ENCODE results near the gene THSD7B.
"Not testable (repeated sequence)": the region's sequence is repeated elsewhere in the genome, so short reads cannot be mapped to it uniquely, and the experiment has no call there.

THSD7B gene

DNA sequence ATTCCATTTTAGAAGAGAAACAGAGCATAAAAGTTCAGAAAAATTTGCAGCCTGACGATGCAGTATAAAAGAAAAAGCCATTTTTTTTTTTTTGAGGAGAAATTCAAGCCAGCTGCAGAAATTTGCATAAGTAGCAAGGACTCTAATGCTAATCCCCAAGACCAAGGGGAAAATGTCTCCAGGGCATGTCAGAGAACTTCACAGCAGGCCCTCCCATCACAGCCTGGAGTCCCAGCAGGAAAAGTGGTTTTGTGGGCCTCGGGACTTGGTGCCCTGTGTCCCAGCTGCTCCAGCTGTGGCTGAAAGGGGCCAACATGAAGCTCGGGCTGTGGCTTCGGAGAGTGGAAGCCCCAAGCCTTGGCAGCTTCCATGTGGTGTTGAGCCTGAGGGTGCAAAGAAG lies 873.6 kb downstream of the THSD7B start:
- no peak for DNase-seq

- no peak for DNase-seq
Measured at GRCh38 chr2:137644731-137645130, 879.4 kb downstream of the THSD7B start.

DNA sequence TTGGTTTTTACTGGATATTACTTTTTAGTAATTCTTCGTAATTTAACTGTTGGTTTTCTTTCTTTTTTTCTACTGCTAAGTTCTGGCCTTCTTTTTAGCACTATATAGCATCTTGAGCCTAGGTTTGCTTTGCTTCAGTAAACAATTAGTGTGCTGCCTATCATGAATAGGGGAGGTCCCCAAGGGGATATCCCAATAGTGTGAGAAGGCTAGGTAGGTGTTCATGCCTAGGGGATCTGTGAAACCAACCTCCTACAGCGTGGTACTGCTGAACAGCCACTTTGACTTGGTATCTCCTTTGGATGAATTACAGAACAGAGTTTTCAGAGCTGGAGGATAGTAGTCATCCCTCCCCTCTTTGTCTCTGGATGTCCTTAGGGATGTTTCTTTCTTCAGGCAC lies 888.7 kb downstream of the THSD7B start:
- DNase-seq, result no peak

DNA sequence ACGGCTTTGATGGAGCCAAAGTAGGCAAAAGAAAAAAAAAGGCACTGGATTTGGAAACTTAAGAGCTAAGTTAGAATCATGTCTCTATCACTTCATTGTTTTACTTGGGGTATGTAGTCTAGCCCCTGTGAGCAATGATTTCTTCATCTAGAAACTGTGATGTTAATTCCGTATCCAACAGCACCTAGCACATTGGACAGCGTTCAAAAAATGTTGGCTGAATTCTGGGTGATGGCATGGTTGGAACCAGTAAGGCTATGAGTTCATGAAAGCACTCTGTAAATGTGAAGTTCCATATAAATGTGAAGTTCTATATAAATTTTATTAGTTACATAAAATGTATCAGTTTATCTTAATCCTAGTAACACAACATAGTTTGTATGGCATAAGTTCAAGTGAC lies 890.5 kb downstream of the THSD7B start:
- DNase-seq, result no peak

- no peak for DNase-seq
Measured at GRCh38 chr2:137658433-137658832, 893.1 kb downstream of the THSD7B start.

- DNase-seq, result no peak
Measured at GRCh38 chr2:137659616-137660015, 894.3 kb downstream of the THSD7B start.

GRCh38 chr2:137670111-137670510 lies 904.8 kb downstream of the THSD7B start:
- no peak for DNase-seq

GRCh38 chr2:137672989-137673552 lies 907.7 kb downstream of the THSD7B start:
- no peak for DNase-seq

- DNase-seq, result no peak
Measured at GRCh38 chr2:137674991-137675390, 909.6 kb downstream of the THSD7B start.

DNA sequence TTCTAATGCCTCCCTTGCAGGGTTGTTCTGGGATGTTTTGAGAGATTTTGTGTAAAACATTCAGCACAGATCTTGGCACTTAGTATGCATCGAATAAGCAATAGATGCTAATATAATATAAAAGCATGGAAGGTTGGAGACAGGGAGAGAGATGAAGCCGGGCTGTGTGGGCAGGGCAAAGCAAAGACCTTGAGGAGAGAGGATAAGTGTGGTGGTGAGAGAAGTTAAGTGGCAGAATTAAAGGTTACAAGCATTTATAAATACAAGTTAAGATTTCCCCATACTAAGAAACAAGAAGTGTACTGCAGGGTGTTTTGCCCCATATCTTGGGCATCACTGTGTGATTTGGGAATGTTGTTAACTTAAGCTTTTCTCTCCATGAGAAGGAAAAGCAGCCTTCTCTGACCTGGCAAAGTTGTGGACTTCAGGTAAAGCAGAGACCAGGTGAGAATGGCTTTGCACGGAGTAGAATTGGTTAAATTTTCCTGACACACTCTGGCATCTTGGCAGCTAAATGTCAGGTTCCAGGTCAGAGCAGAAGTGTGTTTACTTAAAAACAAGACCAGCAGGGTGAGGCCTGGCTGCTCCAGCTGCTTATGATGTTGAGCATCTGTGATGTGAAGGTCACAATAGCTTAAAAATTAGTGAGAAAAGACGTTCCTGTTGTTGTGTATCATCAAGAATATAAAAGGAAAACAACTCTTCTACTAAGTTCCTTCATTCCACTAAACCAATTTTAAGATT lies 910.4 kb downstream of the THSD7B start:
- no peak for DNase-seq

- DNase-seq, result no peak
Measured at GRCh38 chr2:137676346-137676745, 911.0 kb downstream of the THSD7B start.

DNA sequence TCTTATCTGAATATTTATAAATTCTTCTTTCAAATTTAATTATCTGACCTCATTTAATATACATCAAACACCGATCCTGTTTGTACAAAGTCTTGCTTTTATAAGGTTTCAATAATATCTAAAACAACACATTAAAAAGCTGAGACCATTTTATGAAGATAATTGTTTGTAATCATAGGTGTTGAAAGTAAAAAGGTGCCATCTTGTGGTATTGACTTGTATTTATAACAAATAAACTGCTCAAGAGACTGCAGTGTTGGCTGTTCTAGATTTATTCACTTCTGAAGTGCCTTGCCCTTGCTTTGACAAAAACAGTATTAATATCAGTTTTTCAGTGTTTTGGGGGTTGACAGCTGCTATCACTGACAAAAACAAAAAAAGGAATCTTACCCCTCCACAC lies 912.1 kb downstream of the THSD7B start:
- no peak for DNase-seq

DNA sequence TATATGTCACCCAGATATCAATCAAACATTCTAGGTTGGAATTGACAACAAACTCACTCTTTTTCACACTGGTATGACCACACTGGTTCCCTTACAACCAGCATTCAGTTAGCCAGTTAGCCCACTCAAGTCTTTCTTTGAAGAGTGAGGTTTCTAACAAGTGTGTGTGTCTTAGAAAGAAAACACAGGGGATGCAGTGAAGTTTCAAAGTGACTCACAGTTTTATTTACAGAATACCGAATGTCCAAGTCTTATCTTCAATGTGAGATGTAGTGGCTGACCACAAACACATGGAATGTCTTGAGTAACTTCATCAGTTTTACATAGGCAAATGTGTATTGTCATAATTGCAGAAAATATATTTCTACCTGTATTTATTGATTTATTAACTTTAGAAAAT lies 924.2 kb downstream of the THSD7B start:
- DNase-seq, result no peak

GRCh38 chr2:137693534-137693933 lies 928.2 kb downstream of the THSD7B start:
- no peak for DNase-seq

DNA sequence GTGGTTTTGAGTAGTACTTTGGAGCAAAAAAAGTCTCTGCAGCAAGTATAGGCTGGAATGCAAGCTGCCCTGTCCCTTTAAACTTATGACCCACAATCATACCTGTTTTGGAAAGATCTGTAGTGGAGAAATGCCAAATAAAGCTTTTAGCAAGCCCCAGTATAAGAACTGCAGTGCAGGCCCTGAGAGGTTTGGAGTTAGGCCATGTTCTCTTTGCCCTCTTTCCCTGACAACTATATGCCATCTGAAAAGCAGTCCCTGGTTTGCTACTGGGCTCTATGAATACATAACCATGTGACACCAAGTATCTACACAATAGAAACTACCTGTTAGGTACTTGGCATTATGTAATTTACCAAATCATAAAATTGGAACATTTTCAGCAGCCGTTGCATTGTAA lies 931.6 kb downstream of the THSD7B start:
- no peak for DNase-seq

GRCh38 chr2:137700250-137700649 lies 934.9 kb downstream of the THSD7B start:
- not testable (repeated sequence) for DNase-seq

GRCh38 chr2:137700681-137701080 lies 935.3 kb downstream of the THSD7B start:
- DNase-seq, result no peak

GRCh38 chr2:137705296-137705695 lies 940.0 kb downstream of the THSD7B start:
- DNase-seq, result no peak

- no peak for DNase-seq
Measured at GRCh38 chr2:137706786-137707613, 941.7 kb downstream of the THSD7B start.

- no peak for DNase-seq
Measured at GRCh38 chr2:137708311-137708710, 943.0 kb downstream of the THSD7B start.

- no peak for DNase-seq
Measured at GRCh38 chr2:137715731-137716191, 950.4 kb downstream of the THSD7B start.

GRCh38 chr2:137718786-137719185 lies 953.4 kb downstream of the THSD7B start:
- DNase-seq, result no peak

DNA sequence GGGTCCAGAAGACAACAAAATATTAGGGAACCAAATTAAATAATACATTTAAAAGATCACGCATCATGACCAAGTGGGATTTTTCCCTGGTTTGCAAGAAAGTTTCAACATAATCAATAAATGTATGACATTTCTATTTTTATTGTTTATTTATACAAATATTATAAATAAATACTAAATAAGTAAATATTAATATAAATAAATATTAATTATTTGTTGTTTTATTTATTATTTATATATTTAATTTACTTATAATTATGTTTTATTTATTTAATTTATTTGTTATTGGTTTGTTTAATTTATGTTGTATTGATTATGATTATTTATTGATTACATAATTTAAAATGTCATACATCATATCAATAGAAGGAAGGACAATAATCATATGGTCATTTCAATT lies 956.4 kb downstream of the THSD7B start:
- DNase-seq, result no peak

DNA sequence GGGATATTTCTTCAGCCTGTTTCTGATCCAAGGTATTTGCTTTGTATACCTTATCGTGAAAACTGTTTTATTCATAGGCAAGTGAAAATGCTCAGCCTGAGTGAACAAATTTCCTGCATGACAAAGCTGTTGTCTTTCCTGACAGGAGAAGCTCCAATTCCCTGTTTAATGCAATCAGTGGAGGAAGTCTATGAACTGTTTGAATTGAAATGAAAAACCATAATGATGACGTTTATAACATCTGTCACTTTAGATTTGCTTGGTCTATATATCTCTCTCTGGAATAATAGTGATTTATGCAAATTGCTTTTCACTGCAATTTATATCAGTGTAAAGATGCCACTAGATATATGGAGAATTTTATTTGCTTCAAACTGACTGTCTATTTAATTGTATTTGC lies 959.6 kb downstream of the THSD7B start:
- no peak for DNase-seq
